Activated B cell treated with CpG ODN at 0.5 μM for 24 hours (primary cell): ENCODE results near the gene USH2A. TPM values are rescaled to one million over a fixed set of nuclear protein-coding genes. Genes with fewer than 3 reads are reported as not detected.

Experiments used
- ATAC-seq: fragments of 200-7000 bp; cut with Tn5 transposase; one replicate; pipeline ENCODE4 v1.10.0; 2021; ENCODE audit warnings: low read depth, mild to moderate bottlenecking, moderate library complexity
- CTCF ChIA-PET: fragments of 350-600 bp; sonication (Branson Sonifier 250); formaldehyde crosslinking; loops from one replicate; lab custom pipeline; 2021; ENCODE audit warnings: antibody characterized with exemption; lab: Charles Lee
- POLR2A ChIA-PET: fragments of 350-600 bp; sonication (Branson Sonifier 250); formaldehyde crosslinking; loops from one replicate; lab custom pipeline; 2021; ENCODE audit warnings: antibody characterized with exemption; lab: Charles Lee
- DNase-seq: peaks from one replicate; pipeline ENCODE4 v3.0.0; 2022
- H3K27ac Mint-ChIP-seq: one replicate; pipeline ENCODE4 v1.8.0; 2020; ENCODE audit warnings: mixed read lengths
- H3K27me3 Mint-ChIP-seq: one replicate; pipeline ENCODE4 v1.8.0; 2021; ENCODE audit warnings: mixed read lengths
- H3K36me3 Mint-ChIP-seq: one replicate; pipeline ENCODE4 v1.8.0; 2021; ENCODE audit warnings: low read depth, mixed read lengths
- H3K4me1 Mint-ChIP-seq: one replicate; pipeline ENCODE4 v1.8.0; 2021; ENCODE audit warnings: mixed read lengths
- H3K4me3 Mint-ChIP-seq: one replicate; pipeline ENCODE4 v1.8.0; 2020; ENCODE audit warnings: mild to moderate bottlenecking, mixed read lengths
- H3K9me3 Mint-ChIP-seq: one replicate; pipeline ENCODE4 v1.8.0; 2020; ENCODE audit warnings: mixed read lengths
- intact Hi-C: fragments of 100-400 bp; cut with micrococcal nuclease; formaldehyde crosslinking; loops from one replicate; pipeline ENCODE4 v1.15.1; 2024
- total RNA-seq: library from RNA; stranded (reverse); gene quantifications from 2 replicates; pipeline ENCODE4 v1.2.3, GENCODE V29; 2022
- TF ChIP-seq, protein P1 (sequence below): fragments of 200-600 bp; IDR thresholded peaks from one replicate; pipeline ENCODE4 v1.8.0; 2022; ENCODE audit warnings: antibody characterized with exemption, mild to moderate bottlenecking

Gene USH2A
- total RNA-seq, 1 donor from 2014 or later: not detected

DNA sequence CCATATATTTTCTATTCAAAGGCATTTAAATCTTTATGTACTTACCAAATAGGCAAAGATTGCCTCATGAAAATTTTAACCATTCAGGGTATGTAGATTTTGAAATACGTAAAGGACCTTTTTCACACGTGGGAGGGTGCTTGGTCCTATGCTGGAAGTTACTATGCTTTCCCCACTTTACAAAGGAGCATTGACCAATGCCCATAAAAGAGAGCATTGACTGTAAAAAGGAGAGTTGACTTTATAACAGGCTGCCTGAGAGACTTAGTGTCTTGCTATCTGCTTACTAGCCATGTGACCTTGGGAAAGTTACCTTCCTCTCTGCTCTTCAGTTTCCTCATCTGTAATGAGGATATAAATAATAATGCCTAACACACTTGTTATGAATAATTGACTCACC, 346.5 kb downstream of the USH2A start:
- TF ChIP-seq, protein P1, sequence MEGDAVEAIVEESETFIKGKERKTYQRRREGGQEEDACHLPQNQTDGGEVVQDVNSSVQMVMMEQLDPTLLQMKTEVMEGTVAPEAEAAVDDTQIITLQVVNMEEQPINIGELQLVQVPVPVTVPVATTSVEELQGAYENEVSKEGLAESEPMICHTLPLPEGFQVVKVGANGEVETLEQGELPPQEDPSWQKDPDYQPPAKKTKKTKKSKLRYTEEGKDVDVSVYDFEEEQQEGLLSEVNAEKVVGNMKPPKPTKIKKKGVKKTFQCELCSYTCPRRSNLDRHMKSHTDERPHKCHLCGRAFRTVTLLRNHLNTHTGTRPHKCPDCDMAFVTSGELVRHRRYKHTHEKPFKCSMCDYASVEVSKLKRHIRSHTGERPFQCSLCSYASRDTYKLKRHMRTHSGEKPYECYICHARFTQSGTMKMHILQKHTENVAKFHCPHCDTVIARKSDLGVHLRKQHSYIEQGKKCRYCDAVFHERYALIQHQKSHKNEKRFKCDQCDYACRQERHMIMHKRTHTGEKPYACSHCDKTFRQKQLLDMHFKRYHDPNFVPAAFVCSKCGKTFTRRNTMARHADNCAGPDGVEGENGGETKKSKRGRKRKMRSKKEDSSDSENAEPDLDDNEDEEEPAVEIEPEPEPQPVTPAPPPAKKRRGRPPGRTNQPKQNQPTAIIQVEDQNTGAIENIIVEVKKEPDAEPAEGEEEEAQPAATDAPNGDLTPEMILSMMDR: no peak
- ATAC-seq (no peak), DNase-seq (no peak)
- Mint-ChIP-seq H3K27ac (no peak overlapping the region), H3K36me3 (no peaks in the 10 kb centered on the region), H3K4me1 (no peaks in the 10 kb centered on the region), H3K9me3 (no peaks in the 10 kb centered on the region), H3K27me3 (no peaks in the 10 kb centered on the region), H3K4me3 (no peak overlapping the region)
- CTCF ChIA-PET: no interaction called here
- intact Hi-C loops: no loop called here
- POLR2A ChIA-PET: no interaction called here

DNA sequence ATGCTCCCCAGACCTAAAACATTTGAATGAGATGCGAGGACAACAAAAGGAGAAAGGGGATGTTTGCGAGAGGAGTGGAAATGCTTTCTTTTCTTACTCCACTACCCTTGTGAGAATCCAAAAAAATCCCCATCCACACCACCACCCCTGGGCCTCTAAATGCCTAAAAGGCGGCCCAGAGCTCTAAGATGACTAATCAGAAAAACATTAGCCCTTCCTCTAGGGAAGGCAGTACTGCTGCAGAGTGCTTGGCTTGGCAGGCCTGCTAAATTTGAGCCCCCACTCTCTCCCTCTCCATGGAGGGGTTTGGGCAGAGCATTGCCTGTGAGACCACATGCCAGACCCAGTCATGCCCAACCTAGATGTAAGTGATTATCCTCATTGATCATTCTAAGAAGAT, 347.9 kb downstream of the USH2A start:
- Mint-ChIP-seq H3K27me3 (no peaks in the 10 kb centered on the region), H3K27ac (no peak overlapping the region), H3K4me3 (no peak overlapping the region), H3K9me3 (no peaks in the 10 kb centered on the region), H3K36me3 (no peaks in the 10 kb centered on the region), H3K4me1 (no peaks in the 10 kb centered on the region)
- no peak for ATAC-seq
- ChIA-PET POLR2A (no interaction called here), CTCF (no interaction called here)
- intact Hi-C loops: no loop called here
- TF ChIP-seq, protein P1: no peak
- no peak for DNase-seq

DNA sequence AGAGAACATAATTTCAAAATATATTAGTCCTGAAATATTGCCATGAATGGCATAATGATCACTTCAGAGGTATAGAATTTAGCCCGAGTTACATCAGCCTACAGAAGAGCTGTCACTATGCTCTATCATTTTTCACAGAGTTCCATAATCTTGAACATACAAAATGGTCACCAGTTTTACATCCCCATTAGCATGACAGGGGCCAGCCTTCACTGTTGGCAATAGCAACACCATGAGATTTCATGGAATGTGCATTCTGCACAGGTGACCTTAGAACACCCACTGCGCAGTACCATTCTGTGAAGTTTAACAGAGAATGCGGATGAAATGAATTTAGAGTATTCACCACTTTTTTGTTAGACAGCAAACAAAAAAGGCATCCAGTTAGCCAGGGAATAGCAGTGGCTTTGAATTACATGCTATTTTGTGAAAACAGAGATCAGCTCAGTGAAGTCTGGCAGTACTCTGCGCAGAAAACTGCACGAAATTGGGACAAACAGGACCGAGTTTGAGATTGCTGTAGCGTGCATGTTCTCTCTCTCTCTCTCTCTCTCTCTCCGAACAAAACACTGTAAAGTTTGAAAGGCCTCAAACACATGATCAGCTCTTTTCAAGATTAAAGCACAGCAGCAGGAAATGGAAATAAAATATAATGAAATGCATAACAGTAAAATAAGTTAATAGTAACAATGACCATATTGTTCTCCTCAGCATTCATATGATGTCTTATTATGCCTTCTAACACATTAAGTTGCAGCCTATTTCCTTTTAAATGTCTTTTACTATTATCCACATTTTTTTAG, 349.3 kb downstream of the USH2A start:
- Mint-ChIP-seq H3K4me1 (no peaks in the 10 kb centered on the region), H3K27ac (no peak overlapping the region), H3K4me3 (no peak overlapping the region), H3K9me3 (no peaks in the 10 kb centered on the region), H3K27me3 (no peaks in the 10 kb centered on the region), H3K36me3 (no peaks in the 10 kb centered on the region)
- ChIA-PET CTCF (no interaction called here), POLR2A (no interaction called here)
- TF ChIP-seq, protein P1: no peak
- ATAC-seq (no peak), DNase-seq (no peak)
- intact Hi-C loops: no loop called here

DNA sequence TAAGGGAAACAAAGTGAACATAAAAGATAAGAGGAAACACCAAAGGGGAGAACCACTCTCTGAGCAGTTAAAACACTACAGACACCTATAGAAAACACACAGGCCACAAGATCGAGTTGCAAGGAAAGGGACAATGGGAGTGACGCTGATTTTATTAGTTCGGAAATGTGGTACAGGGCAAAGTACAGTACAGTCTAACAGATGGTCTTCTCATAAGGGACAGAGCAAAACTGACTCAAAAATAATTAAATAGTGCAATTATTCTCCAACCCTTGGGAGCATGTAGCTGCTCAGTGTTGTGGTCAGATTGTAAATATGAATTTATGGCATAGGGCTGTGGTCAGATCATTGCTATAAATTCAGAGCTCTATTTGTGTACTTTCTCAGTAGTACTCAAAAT, 352.0 kb downstream of the USH2A start:
- TF ChIP-seq, protein P1: no peak
- H3K36me3 Mint-ChIP-seq: no peaks in the 10 kb centered on the region
- no peak overlapping the region for H3K27ac Mint-ChIP-seq
- H3K27me3 Mint-ChIP-seq: no peaks in the 10 kb centered on the region
- no peak for ATAC-seq
- H3K4me1 Mint-ChIP-seq: no peaks in the 10 kb centered on the region
- POLR2A ChIA-PET: no interaction called here
- DNase-seq: no peak
- CTCF ChIA-PET: no interaction called here
- no peaks in the 10 kb centered on the region for H3K9me3 Mint-ChIP-seq
- intact Hi-C loops: no loop called here
- H3K4me3 Mint-ChIP-seq: no peak overlapping the region

DNA sequence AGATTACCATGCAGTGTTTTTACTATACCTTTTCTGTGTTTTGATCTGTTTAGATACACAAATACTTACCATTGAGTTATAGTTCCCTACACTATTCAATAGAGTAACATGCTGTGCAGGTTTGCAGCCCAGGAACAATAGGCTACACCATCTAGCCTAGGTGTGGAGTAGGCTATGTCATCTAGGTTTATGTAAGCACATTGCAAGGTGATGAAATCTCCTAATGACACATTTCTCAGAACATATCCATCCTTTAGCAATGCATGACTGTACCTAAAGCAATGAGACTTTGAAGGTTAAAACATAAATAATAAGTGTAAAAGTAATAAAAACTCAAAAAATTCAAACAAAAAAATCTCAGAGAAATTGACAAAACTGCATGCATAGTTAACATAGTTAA, 358.6 kb downstream of the USH2A start:
- no peak overlapping the region for H3K4me3 Mint-ChIP-seq

More for the DNA sequence above, 358.6 kb downstream of the USH2A start:
- no peak for DNase-seq
- Mint-ChIP-seq H3K27ac (no peak overlapping the region), H3K36me3 (no peaks in the 10 kb centered on the region), H3K9me3 (no peaks in the 10 kb centered on the region), H3K27me3 (no peaks in the 10 kb centered on the region), H3K4me1 (no peaks in the 10 kb centered on the region)
- intact Hi-C loops: no loop called here
- TF ChIP-seq, protein P1: no peak
- POLR2A ChIA-PET: no interaction called here
- CTCF ChIA-PET: no interaction called here
- ATAC-seq: no peak
